ENCODE measurements around the gene ESPL1.

GRCh38 chr12:53306826-53307225 lies 38.7 kb downstream of the ESPL1 start:
- no peak for TF ChIP-seq CTCF (IDR thresholded peaks at IDR 0.05)
- TF ChIP-seq REST (IDR thresholded peaks at IDR 0.05; ENCODE audit: insufficient read depth in 1 of 2, low read depth in 2 of 2, low read length in 1 of 2) = no peak
- TF ChIP-seq POLR2AphosphoS5 (IDR thresholded peaks at IDR 0.05; ENCODE audit: low read depth, low read length) = no peak
- no peak for TF ChIP-seq SIN3A (IDR thresholded peaks at IDR 0.05; ENCODE audit: borderline replicate concordance, insufficient read depth, low read depth, low read length)

Measured in Panc1 (cell line).